Measurements from ENCODE around the gene NCAM1. TPM values are rescaled to one million over a fixed set of nuclear protein-coding genes. Genes with fewer than 3 reads are reported as not detected.
A peak's percentile ranks its signal among the peaks of the same experiment; 100 is the strongest.

Gene NCAM1
- total RNA-seq, 3 donors from 2014 or later: 3.6 to 17.9 (median 6.1) TPM

- H3K36me3 ChIP-seq: no peaks in the 10 kb centered on the region
- no peak overlapping the region for H3K4me3 ChIP-seq
- no peak for DNase-seq (ENCODE audit: low spot score in 2 of 2)
- no peaks in the 10 kb centered on the region for H3K27me3 ChIP-seq
- intact Hi-C loops (cut with DNase I; ENCODE audit: low total_unique reads): no loop called here
- H3K4me1 ChIP-seq: no peaks in the 10 kb centered on the region
- no peaks in the 10 kb centered on the region for H3K9me3 ChIP-seq
- no peak overlapping the region for H3K27ac ChIP-seq
- TF ChIP-seq POLR2A (IDR thresholded peaks at IDR 0.05) (no peak), POLR2AphosphoS5 (IDR thresholded peaks at IDR 0.05) (no peak), CTCF (IDR thresholded peaks at IDR 0.05) (no peak)
Observed at GRCh38 chr11:113201054-113201818, 240.0 kb downstream of the NCAM1 start.

GRCh38 chr11:113202431-113202830 lies 241.2 kb downstream of the NCAM1 start:
- H3K4me3 ChIP-seq: no peak overlapping the region
- peak in 1 of 2 donors; percentile 35 for DNase-seq (ENCODE audit: low spot score in 2 of 2)
- H3K36me3 ChIP-seq: no peaks in the 10 kb centered on the region
- H3K27ac ChIP-seq: no peak overlapping the region
- no peaks in the 10 kb centered on the region for H3K27me3 ChIP-seq
- no peaks in the 10 kb centered on the region for H3K9me3 ChIP-seq
- TF ChIP-seq POLR2AphosphoS5 (IDR thresholded peaks at IDR 0.05) (no peak), CTCF (IDR thresholded peaks at IDR 0.05) (no peak), POLR2A (IDR thresholded peaks at IDR 0.05) (no peak)
- H3K4me1 ChIP-seq: no peaks in the 10 kb centered on the region
- intact Hi-C loops (cut with DNase I; ENCODE audit: low total_unique reads): no loop called here

- H3K36me3 ChIP-seq: no peaks in the 10 kb centered on the region
- H3K27ac ChIP-seq: no peak overlapping the region
- H3K4me3 ChIP-seq: no peak overlapping the region
- DNase-seq (ENCODE audit: low spot score in 2 of 2): no peak
- H3K27me3 ChIP-seq: no peaks in the 10 kb centered on the region
- intact Hi-C loops (cut with DNase I; ENCODE audit: low total_unique reads): no loop called here
- H3K4me1 ChIP-seq: no peaks in the 10 kb centered on the region
- no peak for TF ChIP-seq CTCF (IDR thresholded peaks at IDR 0.05)
- no peak for TF ChIP-seq POLR2AphosphoS5 (IDR thresholded peaks at IDR 0.05)
- TF ChIP-seq POLR2A (IDR thresholded peaks at IDR 0.05): no peak
- H3K9me3 ChIP-seq: no peaks in the 10 kb centered on the region
Observed at GRCh38 chr11:113203141-113203753, 242.0 kb downstream of the NCAM1 start.

- no peaks in the 10 kb centered on the region for H3K27me3 ChIP-seq
- H3K27ac ChIP-seq: no peak overlapping the region
- no peaks in the 10 kb centered on the region for H3K4me1 ChIP-seq
- no peak for DNase-seq (ENCODE audit: low spot score in 2 of 2)
- H3K36me3 ChIP-seq: no peaks in the 10 kb centered on the region
- no peak overlapping the region for H3K4me3 ChIP-seq
- H3K9me3 ChIP-seq: no peaks in the 10 kb centered on the region
- intact Hi-C loops (cut with DNase I; ENCODE audit: low total_unique reads): no loop called here
- no peak for TF ChIP-seq POLR2AphosphoS5 (IDR thresholded peaks at IDR 0.05)
- TF ChIP-seq POLR2A (IDR thresholded peaks at IDR 0.05): no peak
- TF ChIP-seq CTCF (IDR thresholded peaks at IDR 0.05): no peak
Observed at GRCh38 chr11:113204280-113204679, 243.1 kb downstream of the NCAM1 start.

- Histone ChIP-seq H3K36me3 (no peaks in the 10 kb centered on the region), H3K27ac (no peak overlapping the region), H3K4me1 (no peaks in the 10 kb centered on the region), H3K9me3 (no peaks in the 10 kb centered on the region), H3K4me3 (no peak overlapping the region), H3K27me3 (no peaks in the 10 kb centered on the region)
- intact Hi-C loops (cut with DNase I; ENCODE audit: low total_unique reads): no loop called here
- DNase-seq (ENCODE audit: low spot score in 2 of 2): peak; percentile 27 to 58
- no peak for TF ChIP-seq POLR2A (IDR thresholded peaks at IDR 0.05)
Observed at GRCh38 chr11:113213549-113213948, 252.3 kb downstream of the NCAM1 start.
